K562 (cell line): ENCODE results near the gene PEX5L. TPM values are rescaled to one million over a fixed set of nuclear protein-coding genes. Genes with fewer than 3 reads are reported as not detected.

Experiments
- ATAC-seq: fragments of 200-7000 bp; cut with Tn5 transposase; 3 replicates; pipeline ENCODE4 v1.9.1; 2020; ENCODE audit warnings: moderate library complexity
- BruUV-seq: library from RNA; stranded (reverse); fragments of 400-500 nt; replicated peaks from 2 replicates; lab custom pipeline; 2021; lab: Mats Ljungman, UMichigan
- CTCF ChIA-PET: fragments of 300-600 bp; formaldehyde crosslinking; extraction: SDS; loops from one replicate; lab custom pipeline; 2021; ENCODE audit warnings: low intra/inter-chr PET ratio; lab: Yijun Ruan, JAX
- POLR2A ChIA-PET: fragments of 300-600, 350-650 bp; sonication (Branson Sonifier 250); formaldehyde crosslinking; extraction: SDS; loops from one replicate; lab custom pipeline; 2021; ENCODE audit warnings: antibody characterized with exemption, inconsistent platforms; lab: Yijun Ruan, JAX
- DNase-seq, 4 experiments: peaks; one replicate each; pipeline versions ENCODE4 v3.0.0 to v3.0.0-alpha.2; 2011 to 2018; ENCODE audit warnings: low spot score in 3 of 4, mixed read lengths in 3 of 4; ENCODE audit errors: extremely low read depth in 1 of 4
- FAIRE-seq: peaks from 2 replicates; lab custom pipeline; 2011; peaks lifted over from hg19 to GRCh38; lab: Jason Lieb, UNC
- H2AFZ ChIP-seq: 2 replicates; pipeline ENCODE4 v1.6.0; 2011; ENCODE audit warnings: low read depth, low read length, control low read depth, inconsistent platforms
- H3K27ac ChIP-seq: fragments of 200-600 bp; 3 replicates; pipeline ENCODE4 v1.8.0; 2011; ENCODE audit warnings: low read depth, mild to moderate bottlenecking, control low read depth, inconsistent platforms, low read length, moderate library complexity, mixed read lengths; ENCODE audit errors: extremely low read depth
- H3K27me3 ChIP-seq, 2 experiments: fragments of 300-600 bp in 1 of 2; 2 replicates in 1 of 2; 3 replicates in 1 of 2; pipeline versions ENCODE4 v1.6.0 to v1.8.0; 2011; ENCODE audit warnings: inconsistent platforms in 2 of 2, low read length in 2 of 2, mild to moderate bottlenecking in 1 of 2, mixed read lengths in 1 of 2, moderate library complexity in 1 of 2; ENCODE audit not compliant: control insufficient read depth in 2 of 2, insufficient read depth in 2 of 2
- H3K36me3 ChIP-seq: fragments of 300-600 bp; 3 replicates; pipeline ENCODE4 v1.8.0; 2011; ENCODE audit warnings: mild to moderate bottlenecking, low read length, inconsistent platforms; ENCODE audit not compliant: control insufficient read depth, insufficient read depth
- H3K4me1 ChIP-seq, 2 experiments: fragments of 200-600 bp in 1 of 2; replicated peaks in 1 of 2; 2 replicates in 1 of 2; 3 replicates in 1 of 2; pipeline versions ENCODE4 v1.5.1 to v1.8.0; 2011; ENCODE audit warnings: inconsistent platforms in 2 of 2, low read length in 2 of 2, mild to moderate bottlenecking in 1 of 2, mixed read lengths in 1 of 2, moderate library complexity in 1 of 2; ENCODE audit not compliant: control insufficient read depth in 2 of 2, insufficient read depth in 2 of 2
- H3K4me2 ChIP-seq: 2 replicates; pipeline ENCODE4 v1.6.1; 2011; ENCODE audit warnings: low read length, control low read depth, inconsistent platforms, mixed read lengths; ENCODE audit not compliant: insufficient read depth
- H3K4me3 ChIP-seq: fragments of 200-600 bp; sonication (generic), shearing (Covaris generic); 2 replicates; pipeline ENCODE4 v1.5.1; 2016; ENCODE audit warnings: control low read depth, inconsistent platforms
- H3K79me2 ChIP-seq: fragments of 200-600 bp; 3 replicates; pipeline ENCODE4 v1.8.0; 2011; ENCODE audit warnings: low read length, inconsistent platforms; ENCODE audit not compliant: control insufficient read depth, insufficient read depth
- H3K9ac ChIP-seq, 2 experiments: 2 replicates each; pipeline versions ENCODE4 v1.6.0 to v1.6.1; 2011; ENCODE audit warnings: low read depth in 2 of 2, low read length in 2 of 2, control low read depth in 1 of 2, inconsistent platforms in 1 of 2, mild to moderate bottlenecking in 1 of 2, mixed read lengths in 1 of 2; ENCODE audit not compliant: insufficient read depth in 1 of 2
- H3K9me1 ChIP-seq: one replicate; pipeline ENCODE4 v1.6.0; 2011; ENCODE audit warnings: inconsistent platforms, mild to moderate bottlenecking, low read length, moderate library complexity; ENCODE audit not compliant: control insufficient read depth, insufficient read depth
- H3K9me3 ChIP-seq: replicated peaks from 2 replicates; pipeline ENCODE4 v1.5.1; 2011; ENCODE audit warnings: low read depth, low read length, inconsistent platforms; ENCODE audit not compliant: control insufficient read depth, insufficient read depth
- H4K20me1 ChIP-seq: replicated peaks from 2 replicates; pipeline ENCODE4 v1.6.1; 2011; ENCODE audit warnings: low read length, inconsistent platforms, mixed read lengths; ENCODE audit not compliant: control insufficient read depth, insufficient read depth
- CBX1 ChIP-seq: sonication (generic); IDR thresholded peaks from 2 replicates; pipeline ENCODE4 v1.6.1; 2016; ENCODE audit warnings: antibody characterized with exemption, low read depth, mild to moderate bottlenecking
- KAT7 ChIP-seq: sonication (generic); formaldehyde crosslinking; IDR thresholded peaks from 2 replicates; pipeline ENCODE4 v1.8.0; 2022; ENCODE audit warnings: missing genetic modification reagents, mild to moderate bottlenecking, borderline replicate concordance
- KDM1A ChIP-seq, 2 experiments: fragments of 450-650 bp; IDR thresholded peaks; 2 replicates each; pipeline ENCODE4 v1.6.1; 2016; ENCODE audit warnings: mild to moderate bottlenecking in 2 of 2
- KLF1 ChIP-seq: fragments of 450-650 bp; IDR thresholded peaks from 2 replicates; pipeline ENCODE4 v1.6.1; 2016; ENCODE audit warnings: missing genetic modification characterization, missing compliant biosample characterization
- MTA1 ChIP-seq: fragments of 450-650 bp; IDR thresholded peaks from 2 replicates; pipeline ENCODE4 v1.6.1; 2017; ENCODE audit warnings: borderline replicate concordance
- RBM25 ChIP-seq: fragments of 200-400 bp; formaldehyde crosslinking; IDR thresholded peaks from 2 replicates; pipeline ENCODE4 v1.6.1; 2018; ENCODE audit warnings: low read length, low read depth, moderate library complexity; ENCODE audit not compliant: severe bottlenecking
- STAG1 ChIP-seq: sonication (generic); formaldehyde crosslinking; IDR thresholded peaks from 2 replicates; pipeline ENCODE4 v1.5.0; 2020; ENCODE audit warnings: missing genetic modification reagents, borderline replicate concordance
- ZBTB2 ChIP-seq: fragments of 450-650 bp; IDR thresholded peaks from 2 replicates; pipeline ENCODE4 v1.6.1; 2016; ENCODE audit warnings: antibody characterized with exemption
- ZFP1 ChIP-seq: fragments of 450-650 bp; formaldehyde crosslinking; IDR thresholded peaks from 2 replicates; pipeline ENCODE4 v1.4.0; 2020; ENCODE audit warnings: mild to moderate bottlenecking, mixed read lengths
- ZNF165 ChIP-seq: fragments of 250-450 bp; sonication (Bioruptor Pico); IDR thresholded peaks from 2 replicates; pipeline ENCODE4 v1.4.0; 2020; ENCODE audit warnings: borderline replicate concordance
- ZNF695 ChIP-seq: fragments of 450-650 bp; formaldehyde crosslinking; IDR thresholded peaks from 2 replicates; pipeline ENCODE4 v1.4.0; 2020; ENCODE audit warnings: mild to moderate bottlenecking, moderate library complexity
- ZNF75A ChIP-seq: fragments of 450-650 bp; formaldehyde crosslinking; IDR thresholded peaks from 2 replicates; pipeline ENCODE4 v1.4.0; 2020; ENCODE audit warnings: mild to moderate bottlenecking
- ZSCAN29 ChIP-seq: fragments of 450-650 bp; IDR thresholded peaks from 2 replicates; pipeline ENCODE4 v1.6.1; 2017
- WGBS: fragments of 100-300 bp; shearing (Covaris generic); methylation state at CpG from one replicate; pipeline ENCODE4 v1.1.6; 2016; ENCODE audit warnings: low coverage, mixed read lengths; ENCODE audit not compliant: insufficient coverage; ENCODE audit errors: missing lambda C conversion rate; 5-methylcytosine and 5-hydroxymethylcytosine counted together
- in situ Hi-C: fragments of 300-500 bp; cut with MboI; formaldehyde crosslinking; loops from 4 replicates; pipeline ENCODE4 v1.15.0; 2018; ENCODE audit warnings: inconsistent platforms, mixed read lengths
- intact Hi-C: fragments of 100-400 bp; cut with micrococcal nuclease; formaldehyde crosslinking; loops from 2 replicates; pipeline ENCODE4 v1.14.2; 2022
- polyA plus RNA-seq, 8 experiments: library from polyadenylated mRNA; depleted of rRNA in 4 of 8; stranded (reverse) in 5 of 8; unstranded in 3 of 8; fragments of >200 nt; fragmentation: Nextera tagmentation in 2 of 8; fragmentation: Illumina TruSeq in 1 of 8; extraction: Ambion mirVana in 2 of 8; extraction: Trizol in 1 of 8; gene quantifications; 2 replicates each; pipeline versions ENCODE4 v1.2.1 to v1.2.3, GENCODE V29; 2011 to 2014; ENCODE audit warnings: inconsistent platforms in 1 of 8, missing spikeins in 1 of 8
- total RNA-seq, 7 experiments: library from RNA; depleted of rRNA in 6 of 7; stranded (reverse); fragments of >200 nt in 6 of 7; fragmentation: Illumina TruSeq in 2 of 7; extraction: Trizol in 2 of 7; gene quantifications; 2 replicates each; pipeline versions ENCODE4 v1.2.1 to v1.2.3, GENCODE V29; 2011 to 2021; ENCODE audit warnings: low replicate concordance in 1 of 7

Gene PEX5L
- total and polyA plus RNA-seq, 9 of the 15 experiments (the other 6 are each of a cell fraction or from before 2014, with no cell fraction given), result not detected

GRCh38 chr3:179921951-179922350 is 114.8 kb downstream of the PEX5L start:
- Histone ChIP-seq H3K27me3 (no peaks in the 10 kb centered on the region; a peak in 1 of 5 replicates), H3K9me3 (no peaks in the 10 kb centered on the region), H3K36me3 (no peaks in the 10 kb centered on the region), H3K4me1 (no peaks in the 10 kb centered on the region), H3K4me2 (no peak overlapping the region), H3K4me3 (no peak overlapping the region), H3K79me2 (no peaks in the 10 kb centered on the region), H3K9ac (no peak overlapping the region), H4K20me1 (no peaks in the 10 kb centered on the region), H3K9me1 (peaks cover 3% of the 10 kb centered on the region), H2AFZ (no peak overlapping the region), H3K27ac (no peak overlapping the region)
- ChIA-PET CTCF (no interaction called here), POLR2A (no interaction called here)
- no peak for FAIRE-seq
- WGBS, result 0% methylated on average over 3 of the region's 3 CpGs
- in situ Hi-C loops (no loop called here), intact Hi-C loops (no loop called here)
- TF ChIP-seq KLF1 (tag) (no peak), ZNF75A (CRISPR knock-in tag) (no peak), ZNF165 (CRISPR knock-in tag) (no peak), ZBTB2 (no peak), ZSCAN29 (no peak), ZFP1 (CRISPR knock-in tag) (no peak), STAG1 (CRISPR knock-in tag) (no peak), CBX1 (no peak), KDM1A (IDR thresholded peaks at IDR 0.05) (no peak), RBM25 (no peak), ZNF695 (CRISPR knock-in tag) (no peak), MTA1 (no peak), KAT7 (no peak)
- DNase-seq, result no peak
- BruUV-seq, result no TSS peak
- no peak for ATAC-seq
